Measurements from ENCODE around the gene PRDX1. TPM values are rescaled to one million over a fixed set of nuclear protein-coding genes. Genes with fewer than 3 reads are reported as not detected.

The PRDX1 gene
- total RNA-seq, 1 experiment from 2014 or later = 1,108 TPM

- ChIA-PET CTCF (no interaction called here), POLR2A (ENCODE audit: low non-redundant PET) (no interaction called here)
- no peak overlapping the region for H3K4me3 ChIP-seq (ENCODE audit: low read depth, low read length, poor library complexity, severe bottlenecking)
- H3K27me3 ChIP-seq (replicated peaks; ENCODE audit: insufficient read depth, low read depth, low read length, poor library complexity) = peaks cover 16% of the 10 kb centered on the region
- peaks cover 3% of the 10 kb centered on the region for H3K4me1 ChIP-seq (ENCODE audit: insufficient read depth, low read length, poor library complexity, severe bottlenecking)
- no peaks in the 10 kb centered on the region for H3K36me3 ChIP-seq (ENCODE audit: insufficient read depth, low read length, poor library complexity, severe bottlenecking)
- no peak for TF ChIP-seq EZH2 (IDR thresholded peaks at IDR 0.05; ENCODE audit: borderline replicate concordance, low read depth, low read length, poor library complexity, severe bottlenecking)
- no peak for TF ChIP-seq CTCF (conservative IDR thresholded peaks at IDR 0.05; ENCODE audit: low read depth, low read length)
- no peak for DNase-seq (ENCODE audit: low spot score)
- no peak overlapping the region for H3K27ac ChIP-seq (ENCODE audit: low read depth, low read length, poor library complexity, severe bottlenecking)
- BruUV-seq (replicated peaks) = no TSS peak
- intact Hi-C loops (cut with micrococcal nuclease; ENCODE audit: unreplicated experiment) = no loop called here
- no peaks in the 10 kb centered on the region for H3K9me3 ChIP-seq (ENCODE audit: low read depth, low read length, poor library complexity, severe bottlenecking)
These were observed 32.9 kb downstream of the PRDX1 start for GRCh38 chr1:45488666-45489377.

GRCh38 chr1:45485949-45486348, 35.7 kb downstream of the PRDX1 start:
- intact Hi-C loops (cut with micrococcal nuclease; ENCODE audit: unreplicated experiment) = no loop called here
- BruUV-seq (replicated peaks) = no TSS peak
- no peak for TF ChIP-seq EZH2 (IDR thresholded peaks at IDR 0.05; ENCODE audit: borderline replicate concordance, low read depth, low read length, poor library complexity, severe bottlenecking)
- TF ChIP-seq CTCF (conservative IDR thresholded peaks at IDR 0.05; ENCODE audit: low read depth, low read length) = no peak
- no peak overlapping the region for H3K4me3 ChIP-seq (ENCODE audit: low read depth, low read length, poor library complexity, severe bottlenecking)
- H3K4me1 ChIP-seq (ENCODE audit: insufficient read depth, low read length, poor library complexity, severe bottlenecking) = no peaks in the 10 kb centered on the region
- H3K27ac ChIP-seq (ENCODE audit: low read depth, low read length, poor library complexity, severe bottlenecking) = no peak overlapping the region
- ChIA-PET CTCF (no interaction called here), POLR2A (ENCODE audit: low non-redundant PET) (no interaction called here)
- H3K36me3 ChIP-seq (ENCODE audit: insufficient read depth, low read length, poor library complexity, severe bottlenecking) = no peaks in the 10 kb centered on the region
- no peaks in the 10 kb centered on the region for H3K9me3 ChIP-seq (ENCODE audit: low read depth, low read length, poor library complexity, severe bottlenecking)
- DNase-seq (ENCODE audit: low spot score) = no peak
- H3K27me3 ChIP-seq (replicated peaks; ENCODE audit: insufficient read depth, low read depth, low read length, poor library complexity) = peaks cover 16% of the 10 kb centered on the region

GRCh38 chr1:45479039-45479748, 42.5 kb downstream of the PRDX1 start:
- Histone ChIP-seq H3K4me3 (ENCODE audit: low read depth, low read length, poor library complexity, severe bottlenecking) (no peak overlapping the region), H3K36me3 (ENCODE audit: insufficient read depth, low read length, poor library complexity, severe bottlenecking) (no peaks in the 10 kb centered on the region), H3K9me3 (ENCODE audit: low read depth, low read length, poor library complexity, severe bottlenecking) (no peaks in the 10 kb centered on the region), H3K27me3 (replicated peaks; ENCODE audit: insufficient read depth, low read depth, low read length, poor library complexity) (no peaks in the 10 kb centered on the region), H3K4me1 (ENCODE audit: insufficient read depth, low read length, poor library complexity, severe bottlenecking) (no peaks in the 10 kb centered on the region), H3K27ac (ENCODE audit: low read depth, low read length, poor library complexity, severe bottlenecking) (no peak overlapping the region)
- TF ChIP-seq CTCF (conservative IDR thresholded peaks at IDR 0.05; ENCODE audit: low read depth, low read length) (no peak), EZH2 (IDR thresholded peaks at IDR 0.05; ENCODE audit: borderline replicate concordance, low read depth, low read length, poor library complexity, severe bottlenecking) (no peak)
- no TSS peak for BruUV-seq (replicated peaks)
- DNase-seq (ENCODE audit: low spot score) = no peak
- ChIA-PET CTCF (no interaction called here), POLR2A (ENCODE audit: low non-redundant PET) (no interaction called here)
- intact Hi-C loops (cut with micrococcal nuclease; ENCODE audit: unreplicated experiment) = no loop called here

Measured in A673 (cell line).